Endothelial cell of umbilical vein (primary cell): ENCODE measurements around the gene HOXD12. TPM values are rescaled to one million over a fixed set of nuclear protein-coding genes. Genes with fewer than 3 reads are reported as not detected.
A peak's percentile ranks its signal among the peaks of the same experiment; 100 is the strongest.

Experiments used
- BruUV-seq: library from RNA; stranded (reverse); fragments of 400-500 nt; replicated peaks from 2 replicates; lab custom pipeline; 2021; lab: Mats Ljungman, UMichigan
- CTCF ChIA-PET: fragments of 300-600, 350-600 bp; sonication (Branson Sonifier 250); formaldehyde crosslinking; loops from one replicate; lab custom pipeline; 2021; ENCODE audit warnings: antibody characterized with exemption, inconsistent platforms; lab: Charles Lee
- POLR2A ChIA-PET: fragments of 300-600, 350-600 bp; sonication (Branson Sonifier 250); formaldehyde crosslinking; loops from one replicate; lab custom pipeline; 2021; ENCODE audit warnings: antibody characterized with exemption, inconsistent platforms; lab: Charles Lee
- DNase-seq: peaks from one replicate; pipeline ENCODE4 v3.0.0-alpha.2; 2011; ENCODE audit warnings: low read depth, low spot score
- FAIRE-seq: peaks from 2 replicates; lab custom pipeline; 2011; peaks lifted over from hg19 to GRCh38; lab: Jason Lieb, UNC
- H2AFZ ChIP-seq: 2 replicates; pipeline ENCODE4 v1.6.0; 2012; ENCODE audit warnings: low read depth, low read length, control low read depth, inconsistent platforms
- H3K27ac ChIP-seq: 2 replicates; pipeline ENCODE4 v1.5.1; 2011; ENCODE audit warnings: low read depth, mild to moderate bottlenecking, control low read depth, low read length, moderate library complexity; ENCODE audit not compliant: insufficient read depth
- H3K27me3 ChIP-seq, 2 experiments: 2 replicates each; pipeline versions ENCODE4 v1.6.0 to v1.6.1; 2011; ENCODE audit warnings: low read length in 2 of 2, mixed read lengths in 1 of 2; ENCODE audit not compliant: control insufficient read depth in 2 of 2, insufficient read depth in 2 of 2
- H3K36me3 ChIP-seq, 2 experiments: 2 replicates in 1 of 2; 3 replicates in 1 of 2; pipeline ENCODE4 v1.5.1; 2011; ENCODE audit warnings: low read length in 2 of 2, mild to moderate bottlenecking in 1 of 2, moderate library complexity in 1 of 2; ENCODE audit not compliant: control insufficient read depth in 2 of 2, insufficient read depth in 2 of 2; ENCODE audit errors: extremely low read depth in 1 of 2
- H3K4me1 ChIP-seq: 3 replicates; pipeline ENCODE4 v1.5.1; 2011; ENCODE audit warnings: mild to moderate bottlenecking, low read length; ENCODE audit not compliant: control insufficient read depth, insufficient read depth; ENCODE audit errors: extremely low read depth
- H3K4me2 ChIP-seq: 2 replicates; pipeline ENCODE4 v1.6.1; 2011; ENCODE audit warnings: low read length, control low read depth, mixed read lengths; ENCODE audit not compliant: insufficient read depth
- H3K4me3 ChIP-seq, 3 experiments: fragments of 200-600 bp in 1 of 3; sonication (generic), shearing (Covaris generic) in 1 of 3; replicated peaks in 1 of 3; 2 replicates each; pipeline ENCODE4 v1.5.1; 2011 to 2016; ENCODE audit warnings: control low read depth in 3 of 3, low read length in 3 of 3, mild to moderate bottlenecking in 2 of 3, inconsistent platforms in 1 of 3, low read depth in 1 of 3, moderate library complexity in 1 of 3; ENCODE audit not compliant: insufficient read depth in 1 of 3
- H3K79me2 ChIP-seq: 2 replicates; pipeline ENCODE4 v1.6.0; 2012; ENCODE audit warnings: low read length, inconsistent platforms; ENCODE audit not compliant: control insufficient read depth, insufficient read depth
- H3K9ac ChIP-seq: replicated peaks from 2 replicates; pipeline ENCODE3; 2011; ENCODE audit warnings: low read length, control low read depth; ENCODE audit not compliant: insufficient read depth; ENCODE audit errors: extremely low read depth
- H3K9me1 ChIP-seq: replicated peaks from 3 replicates; pipeline ENCODE4 v1.6.0; 2011; ENCODE audit warnings: mild to moderate bottlenecking, low read length; ENCODE audit not compliant: control insufficient read depth, insufficient read depth; ENCODE audit errors: extremely low read depth
- H3K9me3 ChIP-seq: replicated peaks from 2 replicates; pipeline ENCODE4 v1.5.1; 2012; ENCODE audit warnings: low read length, inconsistent platforms; ENCODE audit not compliant: control insufficient read depth, insufficient read depth
- H4K20me1 ChIP-seq: replicated peaks from 2 replicates; pipeline ENCODE3; 2011; ENCODE audit warnings: mild to moderate bottlenecking, low read length; ENCODE audit not compliant: control insufficient read depth, insufficient read depth; ENCODE audit errors: extremely low read depth
- EZH2 ChIP-seq: IDR thresholded peaks from 2 replicates; pipeline ENCODE4 v1.6.1; 2012; ENCODE audit warnings: borderline replicate concordance, low read depth, mild to moderate bottlenecking, moderate library complexity, low read length, inconsistent platforms; ENCODE audit not compliant: severe bottlenecking
- GATA2 ChIP-seq: IDR thresholded peaks from 2 replicates; pipeline ENCODE4 v1.7.0; 2011; ENCODE audit warnings: low read depth, mild to moderate bottlenecking, moderate library complexity, mixed read lengths, low read length; ENCODE audit not compliant: insufficient read length, insufficient read depth
- POLR2AphosphoS5 ChIP-seq: IDR thresholded peaks from 2 replicates; pipeline ENCODE4 v1.6.1; 2012; ENCODE audit warnings: low read depth, mild to moderate bottlenecking, control low read depth, low read length, moderate library complexity; ENCODE audit not compliant: insufficient read depth
- dilution Hi-C: fragments of 300-500 bp; cut with MboI; formaldehyde crosslinking; loops from one replicate; pipeline ENCODE4 v1.15.0; 2019; ENCODE audit warnings: low sequenced_read_pairs; ENCODE audit not compliant: extremely low pct_ligation_motif_present
- intact Hi-C: fragments of 100-400 bp; cut with micrococcal nuclease; formaldehyde crosslinking; loops from one replicate; pipeline ENCODE4 v1.10.0; 2022
- polyA plus RNA-seq, 4 experiments: library from polyadenylated mRNA; depleted of rRNA in 3 of 4; stranded (reverse) in 3 of 4; unstranded in 1 of 4; fragments of >200 nt; gene quantifications; 2 replicates each; pipeline versions ENCODE4 v1.2.1 to v1.2.3, GENCODE V29; 2011 to 2012; ENCODE audit warnings: missing spikeins in 1 of 4
- total RNA-seq: library from RNA; stranded (reverse); gene quantifications from 2 replicates; pipeline ENCODE4 v1.2.3, GENCODE V29; 2021
- TF ChIP-seq, protein P1 (sequence below), 2 donors: IDR thresholded peaks; 1 replicate in 1 of 2; 2 replicates in 1 of 2; pipeline ENCODE4 v1.5.1; 2011; ENCODE audit warnings: low read length in 2 of 2, mild to moderate bottlenecking in 2 of 2, moderate library complexity in 2 of 2, control low read depth in 1 of 2, inconsistent platforms in 1 of 2, low read depth in 1 of 2; ENCODE audit not compliant: insufficient read depth in 1 of 2; ENCODE audit errors: extremely low read depth in 1 of 2

Gene HOXD12
- total and polyA plus RNA-seq, 2 donors (not counting 3 experiments of a cell fraction or from before 2014, with no cell fraction given): not detected

- ChIA-PET POLR2A (no interaction called here), CTCF (interaction anchor here (1.3 to 2.8 kb wide), 5 partner anchors 8 to 771 kb away, joined by 3 to 19 read pairs (median 10); no protein-coding TSS in a partner anchor)
- no peak overlapping the region for H3K9ac ChIP-seq
- no peak overlapping the region for H3K4me3 ChIP-seq
- H3K79me2 ChIP-seq: no peaks in the 10 kb centered on the region
- no peaks in the 10 kb centered on the region for H3K9me3 ChIP-seq
- no peak overlapping the region for H3K4me2 ChIP-seq
- H3K36me3 ChIP-seq: no peaks in the 10 kb centered on the region
- no peaks in the 10 kb centered on the region for H3K4me1 ChIP-seq
- no peak overlapping the region for H2AFZ ChIP-seq
- dilution Hi-C loops: no loop called here
- H4K20me1 ChIP-seq: peaks cover 2% of the 10 kb centered on the region
- peak; percentile 50 for FAIRE-seq
- intact Hi-C loops: no loop called here
- no TSS peak for BruUV-seq
- no peak overlapping the region for H3K27ac ChIP-seq
- DNase-seq: no peak
- no peaks in the 10 kb centered on the region for H3K9me1 ChIP-seq
- TF ChIP-seq POLR2AphosphoS5: no peak
- no peak for TF ChIP-seq GATA2
- TF ChIP-seq EZH2: peak; percentile 62
- TF ChIP-seq, protein P1, sequence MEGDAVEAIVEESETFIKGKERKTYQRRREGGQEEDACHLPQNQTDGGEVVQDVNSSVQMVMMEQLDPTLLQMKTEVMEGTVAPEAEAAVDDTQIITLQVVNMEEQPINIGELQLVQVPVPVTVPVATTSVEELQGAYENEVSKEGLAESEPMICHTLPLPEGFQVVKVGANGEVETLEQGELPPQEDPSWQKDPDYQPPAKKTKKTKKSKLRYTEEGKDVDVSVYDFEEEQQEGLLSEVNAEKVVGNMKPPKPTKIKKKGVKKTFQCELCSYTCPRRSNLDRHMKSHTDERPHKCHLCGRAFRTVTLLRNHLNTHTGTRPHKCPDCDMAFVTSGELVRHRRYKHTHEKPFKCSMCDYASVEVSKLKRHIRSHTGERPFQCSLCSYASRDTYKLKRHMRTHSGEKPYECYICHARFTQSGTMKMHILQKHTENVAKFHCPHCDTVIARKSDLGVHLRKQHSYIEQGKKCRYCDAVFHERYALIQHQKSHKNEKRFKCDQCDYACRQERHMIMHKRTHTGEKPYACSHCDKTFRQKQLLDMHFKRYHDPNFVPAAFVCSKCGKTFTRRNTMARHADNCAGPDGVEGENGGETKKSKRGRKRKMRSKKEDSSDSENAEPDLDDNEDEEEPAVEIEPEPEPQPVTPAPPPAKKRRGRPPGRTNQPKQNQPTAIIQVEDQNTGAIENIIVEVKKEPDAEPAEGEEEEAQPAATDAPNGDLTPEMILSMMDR (IDR thresholded peaks at IDR 0.05; ENCODE audit: extremely low read depth in 1 of 2, insufficient read depth in 1 of 2, low read depth in 1 of 2, low read length in 2 of 2): no peak
- peaks cover 80 to 97% of the 10 kb centered on the region in 2 experiments for H3K27me3 ChIP-seq
Observed at GRCh38 chr2:176079285-176079830, 20.2 kb upstream of the HOXD12 start.
